Lower leg skin (tissue), 4 donors: ENCODE data around the gene BIRC6. TPM values are rescaled to one million over a fixed set of nuclear protein-coding genes. Genes with fewer than 3 reads are reported as not detected.
"Not testable (repeated sequence)": the region's sequence is repeated elsewhere in the genome, so short reads cannot be mapped to it uniquely, and the experiment has no call there.

ENCODE experiments used
- DNase-seq, 2 donors: peaks; one replicate each; pipeline ENCODE4 v3.0.0-alpha.2; 2019; ENCODE audit warnings: low spot score in 2 of 2
- H3K4me3 ChIP-seq: fragments of 200-600 bp; sonication (generic); 2 replicates; pipeline ENCODE4 v1.5.1; 2017; ENCODE audit warnings: mild to moderate bottlenecking, low read depth; ENCODE audit not compliant: poor library complexity, severe bottlenecking
- CTCF ChIP-seq, 3 donors: fragments of 450-650 bp; IDR thresholded peaks; one replicate each; pipeline ENCODE4 v1.5.1; 2016; ENCODE audit warnings: antibody characterized with exemption in 3 of 3, mild to moderate bottlenecking in 3 of 3, moderate library complexity in 2 of 3
- POLR2A ChIP-seq, 2 donors: fragments of 450-650 bp; IDR thresholded peaks; one replicate each; pipeline ENCODE4 v1.6.1; 2016 to 2017; ENCODE audit warnings: antibody characterized with exemption in 2 of 2, mild to moderate bottlenecking in 1 of 2, moderate library complexity in 1 of 2
- WGBS, 2 donors: methylation state at CpG; one replicate each; pipeline ENCODE4 v1.1.5; 2018; 5-methylcytosine and 5-hydroxymethylcytosine counted together
- intact Hi-C: fragments of 100-400 bp; cut with DNase I; formaldehyde crosslinking; loops from one replicate; pipeline ENCODE4 v1.15.0; 2023; ENCODE audit warnings: low total_unique reads
- total RNA-seq, 4 donors: library from RNA; depleted of rRNA; stranded (reverse); fragments of >200 nt; gene quantifications; one replicate each; pipeline ENCODE4 v1.1.0, GENCODE V29; 2016

BIRC6 gene
- total RNA-seq, 4 donors from 2014 or later, result 70.3 to 146 (median 95.6) TPM

GRCh38 chr2:32453242-32454062 is 96.6 kb downstream of the BIRC6 start:
- DNase-seq, result no peak
- intact Hi-C loops, result no loop called here
- 83 to 91% methylated on average over 3 of the region's 3 CpGs for WGBS, 2 donors
- H3K4me3 ChIP-seq, result no peak overlapping the region
- TF ChIP-seq CTCF (IDR thresholded peaks at IDR 0.05) (no peak), POLR2A (IDR thresholded peaks at IDR 0.05) (no peak)

- TF ChIP-seq POLR2A (IDR thresholded peaks at IDR 0.05), result no peak
- no peak for TF ChIP-seq CTCF (IDR thresholded peaks at IDR 0.05)
- intact Hi-C loops, result no loop called here
- H3K4me3 ChIP-seq, result no peak overlapping the region
- WGBS, 2 donors, result 91 to 95% methylated on average over 3 of the region's 3 CpGs
- no peak for DNase-seq
These were observed 99.0 kb downstream of the BIRC6 start for GRCh38 chr2:32455816-32456215.

GRCh38 chr2:32456808-32457207 is 100.0 kb downstream of the BIRC6 start:
- no peak for DNase-seq
- TF ChIP-seq POLR2A (IDR thresholded peaks at IDR 0.05) (no peak), CTCF (IDR thresholded peaks at IDR 0.05) (no peak)
- WGBS, 2 donors, result 95 to 96% methylated on average over 4 of the region's 4 CpGs
- H3K4me3 ChIP-seq, result no peak overlapping the region
- intact Hi-C loops, result no loop called here

DNA sequence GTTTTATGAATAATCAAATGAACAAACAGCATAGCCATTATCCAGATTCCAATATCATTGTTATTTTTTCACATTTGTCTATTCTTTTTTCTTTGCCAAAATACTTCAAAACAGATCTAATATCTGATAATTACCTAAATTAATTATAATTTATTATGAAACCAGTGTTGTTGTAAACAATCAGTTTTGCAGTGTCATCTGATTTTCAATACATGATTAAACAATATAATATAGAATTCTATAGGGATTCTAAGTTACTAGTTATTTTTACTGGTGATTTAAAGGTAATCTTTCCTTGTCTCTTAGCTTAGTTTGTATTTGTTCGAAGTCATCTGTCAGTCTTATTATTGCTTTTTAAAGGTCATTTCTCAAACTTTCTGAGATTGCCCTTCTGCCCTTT is 101.0 kb downstream of the BIRC6 start:
- no peak for DNase-seq
- TF ChIP-seq CTCF (IDR thresholded peaks at IDR 0.05), result no peak
- TF ChIP-seq POLR2A (IDR thresholded peaks at IDR 0.05), result no peak
- intact Hi-C loops, result no loop called here
- 94 to 100% methylated on average over 1 of the region's 1 CpG for WGBS, 2 donors
- H3K4me3 ChIP-seq, result no peak overlapping the region

- H3K4me3 ChIP-seq, intact Hi-C loops, DNase-seq: not testable (repeated sequence)
- 98 to 100% methylated on average over 2 of the region's 2 CpGs for WGBS, 2 donors
These were observed 104.0 kb downstream of the BIRC6 start for GRCh38 chr2:32460861-32461260.

GRCh38 chr2:32463110-32463509 is 106.3 kb downstream of the BIRC6 start:
- TF ChIP-seq POLR2A (IDR thresholded peaks at IDR 0.05), result no peak
- TF ChIP-seq CTCF (IDR thresholded peaks at IDR 0.05), result no peak
- H3K4me3 ChIP-seq, result no peak overlapping the region
- DNase-seq, result no peak
- intact Hi-C loops, result no loop called here
- WGBS, 2 donors, result 98 to 99% methylated on average over 4 of the region's 4 CpGs
